Ammon's horn (tissue), 1 donor: ENCODE measurements around the gene CYCS.
A peak's percentile ranks its signal among the peaks of the same experiment; 100 is the strongest.
"Not testable (repeated sequence)": the region's sequence is repeated elsewhere in the genome, so short reads cannot be mapped to it uniquely, and the experiment has no call there.

ENCODE experiments used
- DNase-seq: peaks from one replicate; pipeline ENCODE4 v3.0.0-alpha.2; 2016; ENCODE audit warnings: low spot score

The CYCS gene

GRCh38 chr7:25118048-25118753 is 6.9 kb downstream of the CYCS start:
- DNase-seq = no peak

- DNase-seq = peak; percentile 21
These were observed 7.6 kb downstream of the CYCS start for GRCh38 chr7:25117226-25118047.

- no peak for DNase-seq
These were observed 8.4 kb downstream of the CYCS start for GRCh38 chr7:25116621-25117020.

- DNase-seq = not testable (repeated sequence)
These were observed 14.5 kb downstream of the CYCS start for GRCh38 chr7:25110514-25110913.

- no peak for DNase-seq
These were observed 15.8 kb downstream of the CYCS start for GRCh38 chr7:25109276-25109675.

GRCh38 chr7:25105911-25106310 is 19.1 kb downstream of the CYCS start:
- no peak for DNase-seq

- DNase-seq = no peak
These were observed 21.3 kb downstream of the CYCS start for GRCh38 chr7:25103773-25104172.

- no peak for DNase-seq
These were observed 23.2 kb downstream of the CYCS start for GRCh38 chr7:25101817-25102216.

- DNase-seq = peak; percentile 85
These were observed 26.7 kb downstream of the CYCS start for GRCh38 chr7:25098096-25099046.

GRCh38 chr7:25095516-25096345 is 29.3 kb downstream of the CYCS start:
- no peak for DNase-seq

GRCh38 chr7:25093268-25093826 is 31.7 kb downstream of the CYCS start:
- DNase-seq = no peak

GRCh38 chr7:25091779-25092178 is 33.3 kb downstream of the CYCS start:
- no peak for DNase-seq

- DNase-seq = no peak
These were observed 33.9 kb downstream of the CYCS start for GRCh38 chr7:25091176-25091575.

- no peak for DNase-seq
These were observed 34.7 kb downstream of the CYCS start for GRCh38 chr7:25090374-25090773.

GRCh38 chr7:25087855-25088254 is 37.2 kb downstream of the CYCS start:
- no peak for DNase-seq

GRCh38 chr7:25084821-25085220 is 40.2 kb downstream of the CYCS start:
- DNase-seq = no peak

GRCh38 chr7:25083201-25083600 is 41.9 kb downstream of the CYCS start:
- no peak for DNase-seq

GRCh38 chr7:25082041-25082440 is 43.0 kb downstream of the CYCS start:
- not testable (repeated sequence) for DNase-seq

- no peak for DNase-seq
These were observed 48.0 kb downstream of the CYCS start for GRCh38 chr7:25077096-25077495.

- DNase-seq = no peak
These were observed 49.6 kb downstream of the CYCS start for GRCh38 chr7:25075459-25075858.

- DNase-seq = no peak
These were observed 51.6 kb downstream of the CYCS start for GRCh38 chr7:25073451-25073850.
